ENCODE data around the gene GALNT6. TPM values are rescaled to one million over a fixed set of nuclear protein-coding genes. Genes with fewer than 3 reads are reported as not detected.

GALNT6 gene
- total RNA-seq, 1 experiment from 2014 or later, result 9.8 TPM

DNA sequence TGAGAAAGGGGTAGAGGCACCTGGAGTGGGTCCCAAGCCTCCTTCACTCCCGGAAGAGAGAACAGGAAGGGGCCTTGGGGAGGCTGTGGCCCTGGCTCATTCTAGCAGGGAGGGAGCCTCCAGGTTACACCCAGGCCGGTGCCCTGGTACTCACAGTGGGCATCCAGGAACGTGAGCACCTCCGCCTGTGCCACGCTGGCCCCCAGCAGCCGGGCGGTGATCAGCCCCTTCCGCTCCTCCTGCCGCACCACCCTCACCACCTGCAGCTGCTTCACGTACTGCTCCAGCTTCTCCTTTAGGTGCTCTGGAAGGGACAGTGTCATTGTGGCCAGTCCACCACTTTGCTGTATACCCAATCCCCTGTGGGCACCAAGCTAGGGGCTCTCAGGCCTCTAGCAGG, 25.9 kb downstream of the GALNT6 start:
- Mint-ChIP-seq H3K36me3 (ENCODE audit: insufficient read depth in 1 of 3, low read depth in 3 of 3) (peaks cover 0 to 22% (median 9%) of the 10 kb centered on the region in 3 experiments; a peak in 3 of 7 replicates), H3K4me1 (peaks cover 11 to 20% of the 10 kb centered on the region in 2 experiments), H3K27ac (no peak overlapping the region), H3K9me3 (no peaks in the 10 kb centered on the region), H3K4me3 (no peak overlapping the region), H3K27me3 (ENCODE audit: low read depth) (no peaks in the 10 kb centered on the region)
- Histone ChIP-seq H4K8ac (replicated peaks; ENCODE audit: insufficient read length, low read depth, low read length) (no peak overlapping the region), H2AK5ac (ENCODE audit: insufficient read length, low read length) (no peak overlapping the region), H3K4me2 (ENCODE audit: insufficient read depth, insufficient read length, low read length) (no peak overlapping the region), H2BK12ac (ENCODE audit: insufficient read length, low read depth, low read length) (no peak overlapping the region), H2BK120ac (ENCODE audit: low read depth, low read length, poor library complexity, severe bottlenecking) (no peak overlapping the region), H2BK20ac (ENCODE audit: low read depth, low read length, poor library complexity, severe bottlenecking) (no peak overlapping the region), H3K9me3 (ENCODE audit: control insufficient read depth, low read depth, low read length) (no peaks in the 10 kb centered on the region), H3K27me3 (ENCODE audit: insufficient read depth, low read length) (no peaks in the 10 kb centered on the region), H4K20me1 (ENCODE audit: control insufficient read depth, insufficient read depth, insufficient read length) (peaks cover 3% of the 10 kb centered on the region), H2BK5ac (ENCODE audit: insufficient read length, low read length) (no peak overlapping the region), H3K23me2 (ENCODE audit: insufficient read length, low read depth, low read length, poor library complexity, severe bottlenecking) (no peaks in the 10 kb centered on the region), H3K14ac (ENCODE audit: insufficient read depth, low read length) (no peak overlapping the region), H2BK15ac (ENCODE audit: low read depth, low read length) (no peak overlapping the region), H3K18ac (ENCODE audit: insufficient read length, low read depth, low read length) (no peak overlapping the region), H3K27ac (ENCODE audit: insufficient read length, low read depth, low read length) (no peak overlapping the region), H4K5ac (ENCODE audit: insufficient read length, low read depth, low read length) (no peak overlapping the region), H3K79me2 (ENCODE audit: insufficient read depth, low read length) (no peaks in the 10 kb centered on the region), H3K4me1 (ENCODE audit: insufficient read depth, low read length) (no peaks in the 10 kb centered on the region), H3K23ac (ENCODE audit: insufficient read length, low read depth, low read length) (no peak overlapping the region), H4K91ac (ENCODE audit: insufficient read length, low read depth, low read length) (no peak overlapping the region), H2AFZ (ENCODE audit: low read length) (no peak overlapping the region), H3K56ac (ENCODE audit: insufficient read length, low read depth, low read length) (no peak overlapping the region), H3K79me1 (ENCODE audit: insufficient read depth, low read depth, low read length, poor library complexity, severe bottlenecking) (no peaks in the 10 kb centered on the region), H3K4ac (ENCODE audit: low read depth, low read length) (no peak overlapping the region), H3T11ph (ENCODE audit: low read length) (no peak overlapping the region), H3K9ac (ENCODE audit: extremely low read depth, insufficient read length, low read length) (no peak overlapping the region)
- no peak for DNase-seq
- WGBS (ENCODE audit: extremely low coverage, insufficient read length, low lambda C conversion rate), result no CpG with 5 or more reads among the region's 10 CpGs
- TF ChIP-seq, protein P1, sequence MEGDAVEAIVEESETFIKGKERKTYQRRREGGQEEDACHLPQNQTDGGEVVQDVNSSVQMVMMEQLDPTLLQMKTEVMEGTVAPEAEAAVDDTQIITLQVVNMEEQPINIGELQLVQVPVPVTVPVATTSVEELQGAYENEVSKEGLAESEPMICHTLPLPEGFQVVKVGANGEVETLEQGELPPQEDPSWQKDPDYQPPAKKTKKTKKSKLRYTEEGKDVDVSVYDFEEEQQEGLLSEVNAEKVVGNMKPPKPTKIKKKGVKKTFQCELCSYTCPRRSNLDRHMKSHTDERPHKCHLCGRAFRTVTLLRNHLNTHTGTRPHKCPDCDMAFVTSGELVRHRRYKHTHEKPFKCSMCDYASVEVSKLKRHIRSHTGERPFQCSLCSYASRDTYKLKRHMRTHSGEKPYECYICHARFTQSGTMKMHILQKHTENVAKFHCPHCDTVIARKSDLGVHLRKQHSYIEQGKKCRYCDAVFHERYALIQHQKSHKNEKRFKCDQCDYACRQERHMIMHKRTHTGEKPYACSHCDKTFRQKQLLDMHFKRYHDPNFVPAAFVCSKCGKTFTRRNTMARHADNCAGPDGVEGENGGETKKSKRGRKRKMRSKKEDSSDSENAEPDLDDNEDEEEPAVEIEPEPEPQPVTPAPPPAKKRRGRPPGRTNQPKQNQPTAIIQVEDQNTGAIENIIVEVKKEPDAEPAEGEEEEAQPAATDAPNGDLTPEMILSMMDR (conservative IDR thresholded peaks at IDR 0.05), result no peak

Measured in H9 (cell line).